HG02642 (cell line): Measurements from ENCODE around the gene BDP1.
A peak's percentile ranks its signal among the peaks of the same experiment; 100 is the strongest.
"Not testable (repeated sequence)": the region's sequence is repeated elsewhere in the genome, so short reads cannot be mapped to it uniquely, and the experiment has no call there.

Experiments used
- ATAC-seq: cut with Tn5 transposase; IDR thresholded peaks from one replicate; pipeline ENCODE4 v1.9.1; 2021; ENCODE audit warnings: mild to moderate bottlenecking; ENCODE audit not compliant: unreplicated experiment, poor library complexity

BDP1 gene

DNA sequence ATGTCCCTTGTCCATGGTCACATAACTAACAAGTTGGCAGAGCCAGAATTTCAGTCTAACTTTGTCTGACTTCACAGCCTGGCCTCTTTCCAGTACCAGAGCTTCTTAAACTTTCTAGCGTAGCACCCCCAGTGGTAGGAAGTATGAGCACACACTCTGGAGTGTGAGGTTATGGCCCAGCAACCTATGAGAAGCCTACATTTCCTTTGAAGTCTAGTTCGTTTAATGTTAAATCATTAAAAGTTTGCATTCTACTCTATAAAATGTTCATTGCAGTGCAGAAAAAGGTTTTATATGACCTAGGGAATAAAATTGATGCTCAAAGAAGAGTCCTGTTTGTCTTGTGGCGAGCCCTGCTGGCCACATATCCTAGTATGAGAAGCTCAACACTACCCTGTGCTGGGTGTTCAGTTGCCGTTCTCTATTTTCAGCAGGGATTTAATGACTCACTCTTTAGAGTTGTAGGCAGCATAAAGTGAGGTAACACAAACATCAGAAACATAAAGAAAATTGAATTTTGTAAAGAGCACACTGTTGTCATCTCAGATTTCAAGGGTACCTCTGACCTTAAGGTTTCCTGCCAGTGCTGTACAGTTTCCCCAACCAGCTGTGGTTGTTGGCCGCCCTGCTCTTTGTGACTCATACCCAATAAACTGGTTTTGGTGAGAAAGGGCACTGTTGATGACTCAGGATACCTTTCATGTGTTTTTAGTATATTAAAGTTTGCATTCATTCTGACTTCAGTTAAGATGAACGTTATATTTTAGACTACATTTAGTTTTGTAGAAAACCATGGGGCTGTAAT, 146.0 kb downstream of the BDP1 start:
- peak; percentile 94 for ATAC-seq

DNA sequence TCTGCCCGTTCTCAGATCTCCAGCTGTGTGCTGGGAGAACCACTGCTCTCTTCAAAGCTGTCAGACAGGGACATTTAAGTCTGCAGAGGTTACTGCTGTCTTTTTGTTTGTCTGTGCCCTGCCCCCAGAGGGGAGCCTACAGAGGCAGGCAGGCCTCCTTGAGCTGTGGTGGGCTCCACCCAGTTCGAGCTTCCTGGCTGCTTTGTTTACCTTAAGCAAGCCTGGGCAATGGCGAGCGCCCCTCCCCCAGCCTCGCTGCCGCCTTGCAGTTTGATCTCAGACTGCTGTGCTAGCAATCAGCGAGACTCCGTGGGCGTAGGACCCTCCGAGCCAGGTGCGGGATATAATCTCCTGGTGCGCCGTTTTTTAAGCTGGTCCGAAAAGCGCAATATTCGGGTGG, 154.5 kb downstream of the BDP1 start:
- not testable (repeated sequence) for ATAC-seq

DNA sequence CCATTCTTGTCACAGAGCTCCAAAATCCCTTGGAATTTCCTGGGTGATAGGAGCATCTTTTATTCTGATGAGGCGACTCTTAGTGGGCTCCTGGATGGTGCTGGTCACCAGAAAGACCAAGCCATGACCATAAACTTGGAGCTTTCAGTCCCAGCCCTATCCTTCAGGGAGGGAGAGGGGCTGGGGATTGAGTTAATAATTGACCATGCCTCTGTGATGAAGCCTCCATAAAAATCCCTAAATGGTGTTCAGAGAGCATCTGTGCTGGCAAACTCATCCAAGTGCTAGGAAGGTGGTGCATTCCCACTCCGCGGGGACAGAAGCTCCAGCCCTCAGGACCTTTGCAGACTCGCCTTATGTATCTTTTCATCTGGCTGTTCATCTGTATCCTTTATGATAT, 160.4 kb downstream of the BDP1 start:
- ATAC-seq: no peak
